Chondrocyte (in vitro differentiated cells): ENCODE measurements around the gene MRPS31. TPM values are rescaled to one million over a fixed set of nuclear protein-coding genes. Genes with fewer than 3 reads are reported as not detected.

Experiments used
- DNase-seq: peaks from one replicate; pipeline ENCODE4 v3.0.0; 2021; ENCODE audit warnings: mixed read lengths, low spot score
- H3K27ac Mint-ChIP-seq: one replicate; pipeline ENCODE4 v1.8.0; 2021; ENCODE audit warnings: mild to moderate bottlenecking, moderate library complexity, mixed read lengths; ENCODE audit not compliant: unreplicated experiment
- H3K27me3 Mint-ChIP-seq: 2 replicates; pipeline ENCODE4 v1.8.0; 2021; ENCODE audit warnings: low read depth, mixed read lengths
- H3K36me3 Mint-ChIP-seq: 2 replicates; pipeline ENCODE4 v1.8.0; 2021; ENCODE audit warnings: low read depth, mixed read lengths
- H3K4me1 Mint-ChIP-seq: 2 replicates; pipeline ENCODE4 v1.8.0; 2021; ENCODE audit warnings: low read depth, mild to moderate bottlenecking, mixed read lengths
- H3K4me3 Mint-ChIP-seq: one replicate; pipeline ENCODE4 v1.8.0; 2021; ENCODE audit warnings: mild to moderate bottlenecking, moderate library complexity, mixed read lengths; ENCODE audit not compliant: unreplicated experiment
- H3K9me3 Mint-ChIP-seq: 2 replicates; pipeline ENCODE4 v1.8.0; 2021; ENCODE audit warnings: low read depth, mixed read lengths
- total RNA-seq: library from RNA; stranded (reverse); gene quantifications from 3 replicates; pipeline ENCODE4 v1.2.1, GENCODE V29; 2021
- TF ChIP-seq, protein P1 (sequence below): fragments of 200-600 bp; sonication (generic); IDR thresholded peaks from 2 replicates; pipeline ENCODE4 v1.5.0; 2021; ENCODE audit warnings: antibody characterized with exemption, mild to moderate bottlenecking, moderate library complexity

Gene MRPS31
- total RNA-seq, 1 donor from 2014 or later, result 12.3 TPM

DNA sequence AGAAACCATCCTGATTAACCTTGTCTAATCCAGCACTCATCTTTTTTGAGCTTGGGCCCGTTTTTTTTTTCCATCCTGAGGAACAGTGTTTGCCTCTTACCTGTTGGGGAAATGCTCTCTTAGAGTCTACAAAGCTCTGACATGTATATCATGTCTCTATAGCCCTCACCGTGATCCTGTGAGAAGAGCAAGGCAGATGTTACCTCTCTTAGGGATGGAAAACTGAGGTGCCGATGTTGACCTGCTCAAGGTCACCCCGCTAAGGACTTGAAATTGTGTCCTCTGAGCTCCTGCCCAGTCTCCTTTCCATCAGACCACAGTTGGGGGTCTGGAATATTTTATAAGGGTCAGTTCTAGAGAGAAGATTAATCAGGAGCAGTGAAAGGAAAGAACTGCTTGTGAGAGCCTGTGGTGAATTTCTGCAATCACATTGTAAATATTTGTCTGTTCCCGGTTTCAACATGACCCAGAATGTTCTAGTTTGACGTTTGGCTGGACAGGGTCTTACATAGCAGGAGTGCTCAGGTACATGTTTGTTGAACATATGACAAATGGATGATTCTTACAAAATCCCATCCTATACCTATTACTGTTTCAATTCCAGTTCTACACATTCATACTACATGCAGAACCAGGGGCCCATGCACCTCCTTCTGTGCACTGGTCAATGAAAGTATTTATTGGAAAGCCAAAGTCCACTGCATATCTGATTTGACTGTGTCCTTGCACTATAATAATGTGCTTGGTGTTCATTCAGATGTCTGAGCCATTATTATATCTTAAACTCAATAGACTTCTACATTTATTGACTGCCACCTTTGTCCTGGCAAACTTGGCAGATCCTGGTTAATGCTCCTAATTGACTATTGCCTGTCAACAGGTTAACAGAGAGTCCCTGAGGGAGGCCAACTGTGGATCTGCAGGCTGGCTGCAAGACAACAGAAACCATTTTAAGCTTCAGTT lies 30.5 kb upstream of the MRPS31 start:
- no peak for DNase-seq
- Mint-ChIP-seq H3K36me3 (peaks cover 25% of the 10 kb centered on the region), H3K4me1 (no peaks in the 10 kb centered on the region), H3K27ac (no peak overlapping the region), H3K4me3 (no peak overlapping the region), H3K27me3 (no peaks in the 10 kb centered on the region), H3K9me3 (no peaks in the 10 kb centered on the region)
- TF ChIP-seq, protein P1, sequence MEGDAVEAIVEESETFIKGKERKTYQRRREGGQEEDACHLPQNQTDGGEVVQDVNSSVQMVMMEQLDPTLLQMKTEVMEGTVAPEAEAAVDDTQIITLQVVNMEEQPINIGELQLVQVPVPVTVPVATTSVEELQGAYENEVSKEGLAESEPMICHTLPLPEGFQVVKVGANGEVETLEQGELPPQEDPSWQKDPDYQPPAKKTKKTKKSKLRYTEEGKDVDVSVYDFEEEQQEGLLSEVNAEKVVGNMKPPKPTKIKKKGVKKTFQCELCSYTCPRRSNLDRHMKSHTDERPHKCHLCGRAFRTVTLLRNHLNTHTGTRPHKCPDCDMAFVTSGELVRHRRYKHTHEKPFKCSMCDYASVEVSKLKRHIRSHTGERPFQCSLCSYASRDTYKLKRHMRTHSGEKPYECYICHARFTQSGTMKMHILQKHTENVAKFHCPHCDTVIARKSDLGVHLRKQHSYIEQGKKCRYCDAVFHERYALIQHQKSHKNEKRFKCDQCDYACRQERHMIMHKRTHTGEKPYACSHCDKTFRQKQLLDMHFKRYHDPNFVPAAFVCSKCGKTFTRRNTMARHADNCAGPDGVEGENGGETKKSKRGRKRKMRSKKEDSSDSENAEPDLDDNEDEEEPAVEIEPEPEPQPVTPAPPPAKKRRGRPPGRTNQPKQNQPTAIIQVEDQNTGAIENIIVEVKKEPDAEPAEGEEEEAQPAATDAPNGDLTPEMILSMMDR, result no peak

DNA sequence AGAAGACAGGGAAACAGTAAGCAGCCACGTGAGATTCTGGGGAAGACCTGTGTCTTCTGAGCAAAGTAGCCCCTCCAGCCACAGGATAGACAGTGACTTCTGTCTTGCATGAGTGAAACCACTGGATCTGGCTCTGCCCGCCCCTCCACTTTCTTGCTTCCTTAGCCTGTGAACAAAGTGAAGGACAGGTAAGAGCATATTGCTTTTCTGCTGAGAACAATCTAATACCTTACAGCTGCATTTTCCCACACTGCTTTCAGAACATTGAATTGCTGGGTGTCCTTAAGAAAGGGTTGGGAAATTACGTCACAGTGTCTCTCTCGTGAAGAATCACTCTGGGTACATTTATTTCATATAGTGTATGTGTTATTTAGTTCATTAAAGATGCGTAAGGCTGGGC lies 29.6 kb upstream of the MRPS31 start:
- Mint-ChIP-seq H3K27ac (no peak overlapping the region), H3K4me1 (no peaks in the 10 kb centered on the region), H3K36me3 (peaks cover 20% of the 10 kb centered on the region), H3K4me3 (no peak overlapping the region), H3K27me3 (no peaks in the 10 kb centered on the region), H3K9me3 (no peaks in the 10 kb centered on the region)
- no peak for DNase-seq
- TF ChIP-seq, protein P1, result no peak

DNA sequence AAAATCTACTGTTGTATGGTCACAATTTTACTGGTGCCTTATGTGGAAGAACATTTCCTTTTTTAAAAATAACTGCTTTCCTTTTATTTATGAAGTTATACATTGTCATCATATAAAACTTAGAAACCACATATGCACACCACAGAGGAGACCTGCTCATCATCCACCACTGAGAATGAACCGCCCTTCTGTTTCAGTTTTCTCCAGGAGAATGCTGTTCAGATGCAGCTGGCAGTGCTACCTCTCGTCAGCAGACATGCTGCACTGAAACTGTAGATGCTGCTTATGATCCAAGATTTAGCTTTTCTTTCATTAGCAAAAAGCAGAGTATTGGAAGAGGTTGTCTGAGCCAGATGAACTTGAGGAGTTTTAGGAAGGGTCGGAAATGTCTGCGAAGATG lies 28.5 kb upstream of the MRPS31 start:
- H3K36me3 Mint-ChIP-seq, result peaks cover 20% of the 10 kb centered on the region
- no peak overlapping the region for H3K4me3 Mint-ChIP-seq
- DNase-seq, result no peak
- no peak overlapping the region for H3K27ac Mint-ChIP-seq
- TF ChIP-seq, protein P1, result no peak
- no peaks in the 10 kb centered on the region for H3K4me1 Mint-ChIP-seq
- H3K27me3 Mint-ChIP-seq, result no peaks in the 10 kb centered on the region
- no peaks in the 10 kb centered on the region for H3K9me3 Mint-ChIP-seq

DNA sequence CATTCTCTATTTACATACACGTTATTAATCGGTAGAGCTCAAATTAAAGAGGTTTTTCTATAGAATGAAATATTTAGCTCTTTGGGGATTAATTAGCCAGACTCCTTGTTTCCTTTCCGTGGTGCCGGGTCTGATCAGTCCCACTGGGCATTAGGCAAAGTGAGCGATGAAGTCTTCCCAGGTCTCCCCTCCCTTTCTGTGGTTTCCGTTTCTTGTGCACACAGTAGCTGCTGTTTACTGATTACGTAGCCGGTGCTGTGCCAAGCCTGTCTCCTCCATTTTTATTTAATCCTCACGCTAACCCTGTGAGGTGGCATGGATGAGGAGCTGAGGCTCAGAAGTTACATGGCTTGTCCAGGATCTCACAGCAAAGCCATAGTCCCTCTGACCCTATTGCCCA lies 27.4 kb upstream of the MRPS31 start:
- TF ChIP-seq, protein P1, result no peak
- no peak for DNase-seq
- Mint-ChIP-seq H3K9me3 (no peaks in the 10 kb centered on the region), H3K4me3 (no peak overlapping the region), H3K36me3 (peaks cover 18% of the 10 kb centered on the region), H3K27me3 (no peaks in the 10 kb centered on the region), H3K4me1 (no peaks in the 10 kb centered on the region), H3K27ac (no peak overlapping the region)

DNA sequence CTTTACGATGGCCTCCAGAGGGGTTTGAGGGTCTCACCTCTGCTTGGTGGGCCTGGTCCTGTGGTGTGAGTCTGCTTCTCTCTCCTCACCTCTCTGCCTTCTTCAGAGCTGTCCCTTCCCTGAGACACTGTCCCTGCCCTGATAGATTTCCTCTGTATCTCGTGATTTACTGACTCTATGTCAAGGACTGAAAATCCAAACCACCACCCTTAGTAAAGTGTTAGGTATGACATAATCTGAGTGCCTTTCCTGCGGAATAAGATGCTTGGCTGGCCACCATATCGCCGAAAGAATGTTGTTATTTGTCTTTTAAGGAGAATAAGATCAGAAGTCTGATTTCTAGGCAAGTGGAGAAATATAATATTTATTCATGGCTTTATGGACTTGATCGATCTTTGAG lies 25.7 kb upstream of the MRPS31 start:
- no peaks in the 10 kb centered on the region for H3K27me3 Mint-ChIP-seq
- DNase-seq, result no peak
- H3K9me3 Mint-ChIP-seq, result no peaks in the 10 kb centered on the region
- TF ChIP-seq, protein P1, result no peak
- no peak overlapping the region for H3K4me3 Mint-ChIP-seq
- no peaks in the 10 kb centered on the region for H3K4me1 Mint-ChIP-seq
- H3K36me3 Mint-ChIP-seq, result peaks cover 16% of the 10 kb centered on the region
- H3K27ac Mint-ChIP-seq, result no peak overlapping the region
